ENCODE data around the gene MACROD2. TPM values are rescaled to one million over a fixed set of nuclear protein-coding genes. Genes with fewer than 3 reads are reported as not detected.

The MACROD2 gene
- total RNA-seq, 1 experiment from 2014 or later = 3.1 TPM

DNA sequence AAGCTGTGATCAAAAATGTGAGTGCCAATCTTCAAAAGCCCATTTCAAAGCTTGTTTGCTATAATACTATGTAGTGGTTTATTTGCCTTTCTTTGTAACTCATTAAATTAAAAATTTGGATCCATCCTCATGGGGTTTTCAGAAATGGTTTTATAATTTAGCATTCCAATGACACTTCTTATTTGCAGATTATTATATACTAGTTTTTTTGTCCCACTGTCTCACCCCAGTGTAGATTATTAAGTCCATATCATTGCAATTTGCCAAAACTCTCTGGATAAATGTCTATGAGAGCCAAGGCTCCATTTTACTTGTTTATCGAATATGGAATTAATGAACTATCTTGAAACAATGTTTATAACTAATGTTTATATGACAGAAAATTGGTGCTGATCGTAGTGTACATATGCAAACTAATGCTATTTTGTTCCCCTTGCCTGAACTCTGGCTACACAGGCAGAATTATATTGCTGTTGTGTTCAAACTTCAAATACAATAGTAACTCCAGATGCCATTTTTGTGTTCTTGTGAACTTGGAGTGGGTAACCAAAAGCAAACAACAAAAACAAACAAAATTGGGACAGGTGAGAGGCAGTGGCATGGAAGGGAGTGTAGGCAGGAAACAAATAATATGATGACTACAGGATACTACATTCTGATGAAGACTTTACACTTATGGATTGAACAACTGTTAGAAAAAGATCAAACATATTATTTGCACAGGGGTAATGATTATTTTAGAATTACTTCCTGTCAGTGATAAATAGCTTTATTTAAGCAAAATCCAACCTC is 649.2 kb downstream of the MACROD2 start:
- H3K27me3 Mint-ChIP-seq (ENCODE audit: insufficient read depth, unreplicated experiment) = no peaks in the 10 kb centered on the region
- BruUV-seq (replicated peaks) = no TSS peak
- TF ChIP-seq, protein P1, sequence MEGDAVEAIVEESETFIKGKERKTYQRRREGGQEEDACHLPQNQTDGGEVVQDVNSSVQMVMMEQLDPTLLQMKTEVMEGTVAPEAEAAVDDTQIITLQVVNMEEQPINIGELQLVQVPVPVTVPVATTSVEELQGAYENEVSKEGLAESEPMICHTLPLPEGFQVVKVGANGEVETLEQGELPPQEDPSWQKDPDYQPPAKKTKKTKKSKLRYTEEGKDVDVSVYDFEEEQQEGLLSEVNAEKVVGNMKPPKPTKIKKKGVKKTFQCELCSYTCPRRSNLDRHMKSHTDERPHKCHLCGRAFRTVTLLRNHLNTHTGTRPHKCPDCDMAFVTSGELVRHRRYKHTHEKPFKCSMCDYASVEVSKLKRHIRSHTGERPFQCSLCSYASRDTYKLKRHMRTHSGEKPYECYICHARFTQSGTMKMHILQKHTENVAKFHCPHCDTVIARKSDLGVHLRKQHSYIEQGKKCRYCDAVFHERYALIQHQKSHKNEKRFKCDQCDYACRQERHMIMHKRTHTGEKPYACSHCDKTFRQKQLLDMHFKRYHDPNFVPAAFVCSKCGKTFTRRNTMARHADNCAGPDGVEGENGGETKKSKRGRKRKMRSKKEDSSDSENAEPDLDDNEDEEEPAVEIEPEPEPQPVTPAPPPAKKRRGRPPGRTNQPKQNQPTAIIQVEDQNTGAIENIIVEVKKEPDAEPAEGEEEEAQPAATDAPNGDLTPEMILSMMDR (IDR thresholded peaks at IDR 0.05; ENCODE audit: unreplicated experiment) = no peak
- H3K4me1 Mint-ChIP-seq (ENCODE audit: insufficient read depth, unreplicated experiment) = no peaks in the 10 kb centered on the region
- no peak for DNase-seq (ENCODE audit: unreplicated experiment)
- POLR2A ChIA-PET = interaction anchor here (0.5 kb wide), 1 partner anchor 24 kb away, joined by 3 read pairs; no protein-coding TSS in a partner anchor
- no peaks in the 10 kb centered on the region for H3K9me3 Mint-ChIP-seq (ENCODE audit: unreplicated experiment)
- H3K27ac Mint-ChIP-seq (ENCODE audit: low read depth, unreplicated experiment) = no peak overlapping the region
- intact Hi-C loops (cut with micrococcal nuclease) = no loop called here
- H3K4me3 Mint-ChIP-seq (ENCODE audit: unreplicated experiment) = no peak overlapping the region
- no peaks in the 10 kb centered on the region for H3K36me3 Mint-ChIP-seq (ENCODE audit: insufficient read depth, unreplicated experiment)
- CTCF ChIA-PET = interaction anchor here (0.6 to 1.6 kb wide), 5 partner anchors 11 to 511 kb away, joined by 3 to 5 read pairs (median 4); partner anchors contain the start of gene FLRT3

DNA sequence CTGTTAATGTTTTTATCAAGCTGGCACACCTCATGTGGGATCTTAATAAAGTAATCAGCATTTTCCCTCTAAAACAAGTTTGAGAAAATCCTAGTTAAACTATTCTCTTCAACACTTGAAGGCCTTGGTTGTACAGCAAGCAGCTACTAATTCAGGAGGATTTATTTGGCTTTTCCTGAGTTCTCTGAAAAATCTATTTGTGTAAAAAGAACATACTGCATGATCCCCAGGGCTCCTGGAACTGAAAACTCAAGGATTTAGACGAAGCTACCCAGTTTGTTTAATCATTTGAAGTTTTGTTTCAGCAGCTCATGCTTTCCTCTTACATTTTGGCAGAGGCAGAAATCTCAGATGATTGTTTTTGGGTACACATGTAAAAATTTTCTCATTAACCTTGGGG is 651.7 kb downstream of the MACROD2 start:
- no peak for DNase-seq (ENCODE audit: unreplicated experiment)
- Mint-ChIP-seq H3K4me3 (ENCODE audit: unreplicated experiment) (no peak overlapping the region), H3K9me3 (ENCODE audit: unreplicated experiment) (no peaks in the 10 kb centered on the region), H3K4me1 (ENCODE audit: insufficient read depth, unreplicated experiment) (no peaks in the 10 kb centered on the region), H3K27ac (ENCODE audit: low read depth, unreplicated experiment) (no peak overlapping the region), H3K27me3 (ENCODE audit: insufficient read depth, unreplicated experiment) (no peaks in the 10 kb centered on the region), H3K36me3 (ENCODE audit: insufficient read depth, unreplicated experiment) (no peaks in the 10 kb centered on the region)
- TF ChIP-seq, protein P1 (IDR thresholded peaks at IDR 0.05; ENCODE audit: unreplicated experiment) = no peak
- BruUV-seq (replicated peaks) = no TSS peak
- intact Hi-C loops (cut with micrococcal nuclease) = no loop called here
- ChIA-PET POLR2A (interaction anchor here (1.3 to 1.5 kb wide), 2 partner anchors 11 to 53 kb away, joined by 4 read pairs; no protein-coding TSS in a partner anchor), CTCF (interaction anchor here (0.6 to 1.0 kb wide), 4 partner anchors 24 to 1066 kb away, joined by 3 to 4 read pairs (median 3); no protein-coding TSS in a partner anchor)

DNA sequence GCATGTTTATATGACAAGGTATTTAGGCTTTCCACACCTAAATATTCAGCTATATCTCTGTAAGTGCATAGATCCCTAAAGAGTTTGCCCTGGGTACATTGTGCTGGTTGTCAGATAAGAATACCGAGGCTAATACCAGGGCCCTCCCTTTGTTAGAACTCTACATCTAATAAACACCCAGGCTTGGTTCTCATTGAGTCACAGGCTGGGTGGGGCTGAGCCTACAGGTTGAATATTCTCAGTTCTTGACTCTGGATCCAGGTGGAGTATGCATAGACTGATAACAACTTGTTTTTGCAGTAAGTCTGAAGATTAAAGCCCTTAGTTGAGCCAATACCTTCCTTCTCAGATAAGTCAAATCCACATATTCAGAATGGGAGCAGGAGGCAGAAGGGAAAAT is 654.3 kb downstream of the MACROD2 start:
- Mint-ChIP-seq H3K36me3 (ENCODE audit: insufficient read depth, unreplicated experiment) (no peaks in the 10 kb centered on the region), H3K4me3 (ENCODE audit: unreplicated experiment) (no peak overlapping the region), H3K9me3 (ENCODE audit: unreplicated experiment) (no peaks in the 10 kb centered on the region), H3K27me3 (ENCODE audit: insufficient read depth, unreplicated experiment) (no peaks in the 10 kb centered on the region), H3K27ac (ENCODE audit: low read depth, unreplicated experiment) (no peak overlapping the region), H3K4me1 (ENCODE audit: insufficient read depth, unreplicated experiment) (no peaks in the 10 kb centered on the region)
- TF ChIP-seq, protein P1 (IDR thresholded peaks at IDR 0.05; ENCODE audit: unreplicated experiment) = no peak
- intact Hi-C loops (cut with micrococcal nuclease) = no loop called here
- CTCF ChIA-PET = no interaction called here
- BruUV-seq (replicated peaks) = no TSS peak
- POLR2A ChIA-PET = no interaction called here
- DNase-seq (ENCODE audit: unreplicated experiment) = no peak

DNA sequence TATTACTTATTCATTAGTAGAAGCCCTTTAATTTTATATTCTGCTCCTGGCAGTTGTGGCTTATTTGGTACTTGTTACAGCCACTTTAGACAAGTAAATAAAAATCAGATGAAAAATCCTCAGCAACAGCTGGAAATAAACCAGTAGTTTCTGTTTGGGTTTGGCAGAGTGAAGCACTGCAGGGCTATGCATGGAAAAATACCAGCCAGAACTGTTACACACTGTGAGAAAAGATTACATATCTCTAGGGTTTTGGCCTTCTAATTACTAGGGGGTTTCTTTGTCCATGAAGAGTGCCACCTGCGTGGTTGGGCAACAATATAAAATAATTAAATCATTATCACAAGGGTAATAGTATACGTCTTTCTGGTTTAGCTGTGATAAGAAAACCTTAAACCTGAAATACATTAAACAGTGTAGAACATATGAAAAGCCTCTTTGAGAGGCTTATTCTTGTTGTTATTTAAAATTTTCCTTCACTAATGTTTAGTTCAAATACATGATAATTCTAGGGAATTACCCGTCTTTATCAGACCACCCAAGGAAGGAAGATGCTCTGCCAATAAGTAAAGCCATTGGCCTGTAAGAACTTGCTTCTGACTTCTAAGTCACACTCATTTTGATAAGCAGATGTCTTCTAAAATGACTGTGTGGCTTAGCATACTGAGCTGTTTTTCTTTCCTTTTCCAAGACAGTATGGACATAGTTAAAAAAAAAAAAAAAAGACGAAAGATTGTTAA is 662.1 kb downstream of the MACROD2 start:
- Mint-ChIP-seq H3K9me3 (ENCODE audit: unreplicated experiment) (no peaks in the 10 kb centered on the region), H3K4me3 (ENCODE audit: unreplicated experiment) (no peak overlapping the region), H3K4me1 (ENCODE audit: insufficient read depth, unreplicated experiment) (no peaks in the 10 kb centered on the region), H3K27ac (ENCODE audit: low read depth, unreplicated experiment) (no peak overlapping the region), H3K36me3 (ENCODE audit: insufficient read depth, unreplicated experiment) (no peaks in the 10 kb centered on the region), H3K27me3 (ENCODE audit: insufficient read depth, unreplicated experiment) (no peaks in the 10 kb centered on the region)
- no TSS peak for BruUV-seq (replicated peaks)
- TF ChIP-seq, protein P1 (IDR thresholded peaks at IDR 0.05; ENCODE audit: unreplicated experiment) = no peak
- POLR2A ChIA-PET = interaction anchor here (0.7 kb wide), 1 partner anchor 205 kb away, joined by 6 read pairs; no protein-coding TSS in a partner anchor
- intact Hi-C loops (cut with micrococcal nuclease) = no loop called here
- CTCF ChIA-PET = no interaction called here
- DNase-seq (ENCODE audit: unreplicated experiment) = no peak

All from MCF 10A (cell line).